ENCODE data around the gene GPR132. TPM values are rescaled to one million over a fixed set of nuclear protein-coding genes. Genes with fewer than 3 reads are reported as not detected.

Gene GPR132
- total and polyA plus RNA-seq, 2 of the 8 experiments (the other 6 are each of a cell fraction or from before 2014, with no cell fraction given): 0.11 TPM; not detected in 1

- TF ChIP-seq CHD7 (IDR thresholded peaks at IDR 0.05; ENCODE audit: insufficient replicate concordance, low read length) (no peak), BCL11A (IDR thresholded peaks at IDR 0.05; ENCODE audit: low read depth in 2 of 2, low read length in 2 of 2) (no peak), POLR2A (IDR thresholded peaks at IDR 0.05; ENCODE audit: control extremely low read depth in 1 of 2, low read depth in 2 of 2, low read length in 2 of 2) (no peak)
Observed at GRCh38 chr14:105014032-105014431, 51.2 kb downstream of the GPR132 start (continued).

Measured in H1 (cell line).